C4-2B (cell line): ENCODE data around the gene C16orf87.

Experiments
- H3K27ac ChIP-seq: fragments of 450-650 bp; 2 replicates; pipeline ENCODE4 v1.5.1; 2017
- ZFX ChIP-seq: fragments of 450-650 bp; IDR thresholded peaks from 2 replicates; pipeline ENCODE4 v1.6.1; 2017
- TF ChIP-seq, protein P1 (sequence below): fragments of 450-650 bp; conservative IDR thresholded peaks from 2 replicates; pipeline ENCODE4 v1.5.1; 2017; ENCODE audit warnings: mild to moderate bottlenecking

C16orf87 gene

DNA sequence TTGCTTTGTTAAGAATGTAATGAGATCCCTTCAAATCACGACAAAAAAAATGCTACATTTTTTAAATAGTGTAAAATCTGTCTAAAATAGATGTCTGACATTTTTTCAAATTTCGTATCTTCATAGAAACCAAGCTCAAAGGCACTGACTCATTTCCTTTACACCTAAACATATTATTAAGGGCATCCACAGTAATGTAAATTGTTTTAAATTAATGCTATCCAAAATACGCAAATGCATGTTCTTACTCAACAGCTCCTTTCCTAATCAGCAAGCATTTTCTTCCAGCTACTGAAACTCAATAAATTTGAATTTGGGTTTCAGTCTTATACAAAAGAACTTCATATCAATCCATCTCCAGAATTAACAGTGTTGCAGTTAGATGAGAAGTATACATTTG lies 4.3 kb downstream of the C16orf87 start:
- no peak overlapping the region for H3K27ac ChIP-seq
- TF ChIP-seq, protein P1, sequence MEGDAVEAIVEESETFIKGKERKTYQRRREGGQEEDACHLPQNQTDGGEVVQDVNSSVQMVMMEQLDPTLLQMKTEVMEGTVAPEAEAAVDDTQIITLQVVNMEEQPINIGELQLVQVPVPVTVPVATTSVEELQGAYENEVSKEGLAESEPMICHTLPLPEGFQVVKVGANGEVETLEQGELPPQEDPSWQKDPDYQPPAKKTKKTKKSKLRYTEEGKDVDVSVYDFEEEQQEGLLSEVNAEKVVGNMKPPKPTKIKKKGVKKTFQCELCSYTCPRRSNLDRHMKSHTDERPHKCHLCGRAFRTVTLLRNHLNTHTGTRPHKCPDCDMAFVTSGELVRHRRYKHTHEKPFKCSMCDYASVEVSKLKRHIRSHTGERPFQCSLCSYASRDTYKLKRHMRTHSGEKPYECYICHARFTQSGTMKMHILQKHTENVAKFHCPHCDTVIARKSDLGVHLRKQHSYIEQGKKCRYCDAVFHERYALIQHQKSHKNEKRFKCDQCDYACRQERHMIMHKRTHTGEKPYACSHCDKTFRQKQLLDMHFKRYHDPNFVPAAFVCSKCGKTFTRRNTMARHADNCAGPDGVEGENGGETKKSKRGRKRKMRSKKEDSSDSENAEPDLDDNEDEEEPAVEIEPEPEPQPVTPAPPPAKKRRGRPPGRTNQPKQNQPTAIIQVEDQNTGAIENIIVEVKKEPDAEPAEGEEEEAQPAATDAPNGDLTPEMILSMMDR, result no peak
- no peak for TF ChIP-seq ZFX

- TF ChIP-seq, protein P1, result no peak
- TF ChIP-seq ZFX, result no peak
- H3K27ac ChIP-seq, result no peak overlapping the region
Observed at GRCh38 chr16:46822270-46822669, 8.7 kb downstream of the C16orf87 start.

- no peak for TF ChIP-seq ZFX
- TF ChIP-seq, protein P1, result no peak
- no peak overlapping the region for H3K27ac ChIP-seq
Observed at GRCh38 chr16:46817961-46818360, 13.0 kb downstream of the C16orf87 start.

DNA sequence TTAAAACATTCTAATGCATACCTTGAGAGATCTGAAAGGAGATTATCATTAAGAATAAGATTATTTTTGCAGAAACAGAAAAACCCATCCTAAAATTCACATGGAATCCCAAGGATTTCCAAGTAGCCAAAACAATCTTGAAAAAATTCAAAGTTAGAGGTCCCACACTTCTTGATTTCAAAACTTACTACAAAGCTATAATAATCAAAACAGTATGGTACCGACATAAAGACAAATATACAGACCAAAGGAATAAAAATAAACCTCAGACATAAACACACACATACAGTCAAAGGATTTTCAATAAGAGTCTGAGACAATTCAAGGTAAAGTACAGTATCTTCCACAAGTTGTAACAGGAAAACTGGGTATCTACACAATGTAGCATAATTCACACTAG lies 16.2 kb downstream of the C16orf87 start:
- H3K27ac ChIP-seq, result no peak overlapping the region
- TF ChIP-seq, protein P1, result no peak
- no peak for TF ChIP-seq ZFX

GRCh38 chr16:46813611-46814010 lies 17.4 kb downstream of the C16orf87 start:
- no peak overlapping the region for H3K27ac ChIP-seq
- TF ChIP-seq ZFX, result no peak
- TF ChIP-seq, protein P1, result no peak

DNA sequence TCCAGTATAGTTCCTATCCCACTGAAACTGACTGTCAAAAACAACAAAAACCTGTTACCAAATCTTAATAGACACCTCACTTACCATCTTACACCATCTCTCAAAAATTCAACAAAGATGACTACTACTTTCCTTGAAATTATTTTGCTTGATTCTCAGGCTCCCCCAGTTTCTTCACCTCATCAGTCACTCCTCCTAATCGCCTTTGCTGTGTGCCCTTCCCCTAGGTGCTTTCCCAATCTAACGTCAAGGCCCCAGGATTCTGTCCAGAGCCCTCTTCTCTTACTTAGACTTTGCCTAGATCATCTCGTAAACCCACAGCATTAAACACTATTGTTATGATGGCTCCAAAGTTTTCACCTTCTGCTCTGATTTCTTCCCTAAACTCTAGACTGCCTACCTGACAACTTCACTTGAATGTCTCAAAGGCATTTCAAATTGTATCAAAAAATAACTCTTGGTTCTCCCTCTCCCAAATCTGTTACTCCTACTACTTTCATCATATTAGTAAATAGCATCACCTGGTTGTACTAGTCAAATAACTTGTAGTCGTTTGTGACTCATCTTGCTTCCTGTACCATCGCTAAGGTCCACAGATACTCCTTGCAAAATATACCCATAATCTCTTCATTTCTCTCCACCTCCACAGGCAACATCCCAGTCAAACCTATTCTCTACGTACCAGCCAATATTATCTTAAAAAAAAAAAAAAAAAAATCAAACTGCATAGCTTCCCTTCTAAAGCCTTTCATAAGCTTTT lies 18.0 kb downstream of the C16orf87 start:
- TF ChIP-seq, protein P1, result no peak
- no peak for TF ChIP-seq ZFX
- H3K27ac ChIP-seq, result no peak overlapping the region

DNA sequence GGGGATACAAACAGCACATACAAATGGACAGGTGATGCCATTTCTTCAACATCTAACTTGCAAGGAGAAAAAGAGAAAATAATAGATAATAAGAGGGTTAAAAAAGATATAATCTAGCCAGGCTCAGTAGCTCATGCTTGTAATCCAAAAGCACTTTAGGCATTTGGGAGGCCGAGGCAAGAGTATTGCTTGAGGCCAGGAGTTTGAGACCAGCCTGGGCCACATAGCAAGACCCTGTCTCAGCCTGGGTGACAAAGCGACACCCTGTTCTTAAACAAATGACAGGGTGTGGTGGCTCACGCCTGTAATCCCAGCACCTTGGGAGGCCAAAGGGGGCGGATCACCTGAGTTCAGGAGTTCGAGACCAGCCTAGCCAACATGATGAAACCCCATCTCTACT lies 19.3 kb downstream of the C16orf87 start:
- no peak overlapping the region for H3K27ac ChIP-seq
- TF ChIP-seq ZFX, result no peak
- TF ChIP-seq, protein P1, result no peak
